Fibroblast of the aortic adventitia (primary cell): ENCODE measurements around the gene C16orf87. TPM values are rescaled to one million over a fixed set of nuclear protein-coding genes. Genes with fewer than 3 reads are reported as not detected.

Experiments
- DNase-seq: peaks from one replicate; pipeline ENCODE4 v3.0.0-alpha.2; 2010; ENCODE audit warnings: low read depth
- H3K4me3 ChIP-seq: 2 replicates; pipeline ENCODE4 v1.5.1; 2011; ENCODE audit warnings: low read depth, mild to moderate bottlenecking, control low read depth, low read length, moderate library complexity
- total RNA-seq: library from RNA; depleted of rRNA; stranded (reverse); fragments of >200 nt; gene quantifications from 2 replicates; pipeline ENCODE4 v1.2.3, GENCODE V29; 2012; ENCODE audit warnings: low replicate concordance
- TF ChIP-seq, protein P1 (sequence below): IDR thresholded peaks from 2 replicates; pipeline ENCODE4 v1.5.1; 2011; ENCODE audit warnings: mild to moderate bottlenecking, low read length, control low read depth, inconsistent platforms; ENCODE audit not compliant: insufficient read depth

C16orf87 gene
- total RNA-seq, 1 donor = 10.1 TPM

DNA sequence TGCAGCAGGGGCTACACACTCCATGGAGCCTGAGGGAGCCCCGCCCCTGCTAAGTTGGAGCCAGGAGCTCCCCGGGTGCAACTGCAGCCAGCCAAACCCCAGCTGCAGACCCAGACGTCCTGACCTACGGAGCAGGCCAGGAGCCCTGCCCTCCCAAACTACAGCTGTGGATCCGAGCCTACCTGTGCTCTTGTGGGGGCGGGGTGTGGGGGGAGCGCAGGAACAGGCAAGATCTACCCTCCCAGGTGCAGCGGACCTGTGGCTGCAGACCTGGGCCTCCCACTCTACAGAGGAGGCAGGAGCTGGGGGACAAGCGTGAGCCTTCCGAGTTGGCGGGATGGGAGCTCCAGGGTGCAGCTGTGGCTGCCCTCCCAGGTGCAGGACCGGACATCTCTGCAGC is 53.2 kb downstream of the C16orf87 start:
- TF ChIP-seq, protein P1, sequence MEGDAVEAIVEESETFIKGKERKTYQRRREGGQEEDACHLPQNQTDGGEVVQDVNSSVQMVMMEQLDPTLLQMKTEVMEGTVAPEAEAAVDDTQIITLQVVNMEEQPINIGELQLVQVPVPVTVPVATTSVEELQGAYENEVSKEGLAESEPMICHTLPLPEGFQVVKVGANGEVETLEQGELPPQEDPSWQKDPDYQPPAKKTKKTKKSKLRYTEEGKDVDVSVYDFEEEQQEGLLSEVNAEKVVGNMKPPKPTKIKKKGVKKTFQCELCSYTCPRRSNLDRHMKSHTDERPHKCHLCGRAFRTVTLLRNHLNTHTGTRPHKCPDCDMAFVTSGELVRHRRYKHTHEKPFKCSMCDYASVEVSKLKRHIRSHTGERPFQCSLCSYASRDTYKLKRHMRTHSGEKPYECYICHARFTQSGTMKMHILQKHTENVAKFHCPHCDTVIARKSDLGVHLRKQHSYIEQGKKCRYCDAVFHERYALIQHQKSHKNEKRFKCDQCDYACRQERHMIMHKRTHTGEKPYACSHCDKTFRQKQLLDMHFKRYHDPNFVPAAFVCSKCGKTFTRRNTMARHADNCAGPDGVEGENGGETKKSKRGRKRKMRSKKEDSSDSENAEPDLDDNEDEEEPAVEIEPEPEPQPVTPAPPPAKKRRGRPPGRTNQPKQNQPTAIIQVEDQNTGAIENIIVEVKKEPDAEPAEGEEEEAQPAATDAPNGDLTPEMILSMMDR = no peak
- H3K4me3 ChIP-seq = no peak overlapping the region
- DNase-seq = no peak

DNA sequence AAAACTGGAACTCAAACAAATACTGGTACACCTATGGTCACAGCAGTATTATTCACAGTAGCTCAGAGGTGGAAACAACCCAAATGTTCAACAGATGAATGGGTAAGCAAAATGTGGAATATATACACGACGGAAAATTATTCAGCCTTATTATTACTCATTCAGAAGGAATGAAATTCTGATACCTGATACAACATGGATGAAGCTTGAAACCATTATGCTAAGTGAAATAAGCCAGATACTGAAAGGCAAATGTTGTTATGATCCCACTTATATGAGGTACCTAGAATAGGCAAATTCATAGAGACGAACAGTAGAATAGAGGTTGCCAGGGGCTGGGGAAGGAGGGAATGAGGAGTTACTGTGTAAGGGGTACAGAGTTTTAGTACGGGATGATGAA is 55.8 kb downstream of the C16orf87 start:
- H3K4me3 ChIP-seq = no peak overlapping the region
- DNase-seq = no peak
- TF ChIP-seq, protein P1 = no peak

DNA sequence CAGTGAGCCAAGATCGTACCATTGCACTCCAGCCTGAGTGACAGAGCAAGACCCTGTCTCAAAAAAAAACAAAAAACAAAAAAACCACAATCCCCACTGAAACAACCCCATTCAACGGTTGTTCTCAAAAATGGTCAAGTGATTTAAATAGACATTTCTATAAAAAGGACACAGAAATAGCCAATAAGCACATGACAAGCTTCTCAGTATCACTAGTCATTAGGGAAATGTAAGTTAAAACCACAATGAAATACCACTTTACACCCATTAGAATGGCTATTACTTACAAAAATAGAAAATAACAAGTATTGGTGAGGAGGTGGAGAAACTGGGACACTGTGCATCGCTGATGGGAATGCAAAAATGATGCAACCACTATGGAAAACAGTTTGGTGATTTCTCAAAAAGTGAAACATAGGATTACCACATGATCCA is 56.2 kb downstream of the C16orf87 start:
- DNase-seq = no peak
- TF ChIP-seq, protein P1 = no peak
- H3K4me3 ChIP-seq = no peak overlapping the region

DNA sequence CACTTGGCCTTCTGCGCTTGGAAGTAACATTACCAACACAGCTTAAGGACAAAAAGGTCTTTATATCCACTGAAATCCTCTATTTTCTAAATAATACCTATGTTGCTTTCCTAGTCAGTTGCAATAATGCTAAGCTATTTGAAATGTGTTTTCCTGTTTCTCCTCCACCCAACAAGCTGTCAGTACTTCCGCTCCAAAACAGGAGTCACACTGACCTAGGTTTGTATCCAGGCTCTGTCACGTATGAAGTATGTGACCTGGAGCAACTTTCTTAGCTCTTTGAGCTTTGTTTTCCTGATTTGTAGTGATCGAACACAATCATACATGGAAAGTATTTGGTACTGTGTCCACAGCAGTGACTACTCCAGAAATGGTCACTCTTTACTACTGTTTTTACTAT is 58.5 kb downstream of the C16orf87 start:
- no peak for DNase-seq
- TF ChIP-seq, protein P1 = no peak
- H3K4me3 ChIP-seq = no peak overlapping the region

DNA sequence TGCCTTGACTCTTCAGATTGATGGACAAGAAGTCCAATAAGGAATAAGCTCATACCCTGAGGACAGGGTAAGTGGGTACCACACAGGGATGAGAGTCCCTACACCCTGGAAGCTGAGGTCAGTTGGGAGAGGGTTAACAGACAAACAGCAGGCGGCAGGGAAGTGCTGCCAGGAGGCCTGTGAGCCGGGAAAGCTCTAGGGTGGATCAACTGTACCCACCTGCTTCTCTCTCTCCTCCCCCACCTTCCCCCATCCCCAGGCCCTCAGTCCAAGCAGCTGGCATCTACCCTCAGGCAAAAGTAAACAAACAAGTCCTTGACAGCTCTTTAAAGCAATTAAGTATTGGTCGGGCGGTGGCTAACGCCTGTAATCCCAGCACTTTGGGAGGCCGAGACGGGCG is 62.2 kb downstream of the C16orf87 start:
- DNase-seq = no peak
- TF ChIP-seq, protein P1 = no peak
- no peak overlapping the region for H3K4me3 ChIP-seq

DNA sequence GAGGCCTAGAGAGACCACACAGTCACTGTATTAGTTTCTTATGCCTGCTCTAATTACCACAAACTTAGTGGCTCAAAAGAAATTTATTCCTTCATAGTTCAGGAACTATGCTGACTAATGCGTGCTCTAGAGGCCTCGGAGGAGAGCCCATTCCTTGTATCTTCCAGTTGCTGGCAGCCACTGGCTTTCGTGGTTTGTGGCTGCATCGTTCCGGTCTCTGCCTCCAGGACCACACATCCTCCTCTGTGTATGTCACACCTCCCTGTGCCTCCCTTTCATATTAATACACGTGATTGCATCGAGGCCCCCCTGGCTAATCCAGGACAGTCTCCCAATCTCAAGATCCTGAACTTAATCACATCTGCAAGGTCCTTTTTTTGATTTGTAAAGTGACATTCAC is 65.9 kb downstream of the C16orf87 start:
- no peak for DNase-seq
- H3K4me3 ChIP-seq = no peak overlapping the region
- TF ChIP-seq, protein P1 = no peak

DNA sequence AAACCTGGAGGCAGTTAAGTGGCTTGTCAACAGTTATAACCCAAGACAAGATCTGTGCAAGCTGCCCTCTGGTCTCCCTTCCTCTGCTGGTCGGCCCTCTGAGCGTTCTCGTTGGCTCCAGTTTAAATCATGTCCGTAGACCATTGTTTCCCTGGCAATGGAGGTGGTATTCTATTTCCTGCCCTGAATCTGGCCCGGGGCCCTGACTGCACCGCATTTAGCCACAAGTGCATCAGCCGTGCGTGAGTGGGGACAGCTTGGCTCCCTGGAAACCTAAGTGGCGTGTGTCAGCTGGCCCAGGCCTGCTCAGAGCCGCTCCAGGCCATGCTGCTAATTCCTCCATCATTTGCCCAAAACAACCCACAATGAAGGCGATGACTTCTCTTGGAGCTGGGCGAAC is 67.8 kb downstream of the C16orf87 start:
- TF ChIP-seq, protein P1 = no peak
- no peak overlapping the region for H3K4me3 ChIP-seq
- no peak for DNase-seq
